ENCODE measurements around the gene HSD17B1.

HSD17B1 gene

GRCh38 chr17:42563950-42564349, 11.2 kb downstream of the HSD17B1 start:
- no peak for DNase-seq (ENCODE audit: low spot score)
- H3K27ac ChIP-seq = peak overlapping the region; percentile 89
- ChIA-PET POLR2A (ENCODE audit: low non-redundant PET) (interaction anchor here (0.7 kb wide), 1 partner anchor 113 kb away, joined by 4 read pairs; no protein-coding TSS in a partner anchor), CTCF (no interaction called here)
- no peak for TF ChIP-seq CTCF (conservative IDR thresholded peaks at IDR 0.05; ENCODE audit: low read depth)

- H3K27ac ChIP-seq = peak overlapping the region; percentile 89
- DNase-seq (ENCODE audit: low spot score) = no peak
- no peak for TF ChIP-seq CTCF (conservative IDR thresholded peaks at IDR 0.05; ENCODE audit: low read depth)
- POLR2A ChIA-PET (ENCODE audit: low non-redundant PET) = interaction anchor here (0.5 kb wide), 1 partner anchor 11 kb away, joined by 4 read pairs; no protein-coding TSS in a partner anchor
- CTCF ChIA-PET = no interaction called here
These were observed 12.2 kb downstream of the HSD17B1 start for GRCh38 chr17:42564815-42565522.

GRCh38 chr17:42565523-42566214, 12.9 kb downstream of the HSD17B1 start:
- no peak for TF ChIP-seq CTCF (conservative IDR thresholded peaks at IDR 0.05; ENCODE audit: low read depth)
- POLR2A ChIA-PET (ENCODE audit: low non-redundant PET) = no interaction called here
- H3K27ac ChIP-seq = peak overlapping the region; percentile 89
- CTCF ChIA-PET = interaction anchor here (0.6 to 1.4 kb wide), 2 partner anchors 18 to 1103 kb away, joined by 3 read pairs; no protein-coding TSS in a partner anchor
- no peak for DNase-seq (ENCODE audit: low spot score)

- CTCF ChIA-PET = interaction anchor here (0.6 to 1.4 kb wide), 2 partner anchors 17 to 1102 kb away, joined by 3 read pairs; no protein-coding TSS in a partner anchor
- POLR2A ChIA-PET (ENCODE audit: low non-redundant PET) = no interaction called here
- no peak for TF ChIP-seq CTCF (conservative IDR thresholded peaks at IDR 0.05; ENCODE audit: low read depth)
- peak overlapping the region; percentile 89 for H3K27ac ChIP-seq
- DNase-seq (ENCODE audit: low spot score) = no peak
These were observed 13.6 kb downstream of the HSD17B1 start for GRCh38 chr17:42566215-42566882.

- DNase-seq (ENCODE audit: low spot score) = peak; percentile 100
- ChIA-PET POLR2A (ENCODE audit: low non-redundant PET) (no interaction called here), CTCF (interaction anchor here (0.6 to 1.4 kb wide), 4 partner anchors 16 to 197 kb away, joined by 3 to 5 read pairs (median 3); no protein-coding TSS in a partner anchor)
- no peak for TF ChIP-seq CTCF (conservative IDR thresholded peaks at IDR 0.05; ENCODE audit: low read depth)
- peak within 1 kb of the TSS; percentile 89 for H3K27ac ChIP-seq
These were observed 14.3 kb downstream of the HSD17B1 start, which contains the start of gene MLX for GRCh38 chr17:42566883-42567573. MLX (plus strand) TSS chr17:42567100; CDS start chr17:42567125, 25 bp downstream.

Data from RWPE1 (cell line).